ENCODE measurements around the gene CEP19.

The CEP19 gene

GRCh38 chr3:196666001-196666867 lies 45.8 kb downstream of the CEP19 start:
- in situ Hi-C loops (cut with MboI; ENCODE audit: low sequenced_read_pairs): no loop called here
- peaks cover 8% of the 10 kb centered on the region for H3K4me1 ChIP-seq
- H3K36me3 ChIP-seq (replicated peaks): no peaks in the 10 kb centered on the region
- DNase-seq (ENCODE audit: low spot score in 2 of 2): peak; percentile 13 to 57
- H3K9me3 ChIP-seq: no peaks in the 10 kb centered on the region
- H3K27me3 ChIP-seq (ENCODE audit: low read depth): no peaks in the 10 kb centered on the region
- H3K4me3 ChIP-seq: no peak overlapping the region

DNA sequence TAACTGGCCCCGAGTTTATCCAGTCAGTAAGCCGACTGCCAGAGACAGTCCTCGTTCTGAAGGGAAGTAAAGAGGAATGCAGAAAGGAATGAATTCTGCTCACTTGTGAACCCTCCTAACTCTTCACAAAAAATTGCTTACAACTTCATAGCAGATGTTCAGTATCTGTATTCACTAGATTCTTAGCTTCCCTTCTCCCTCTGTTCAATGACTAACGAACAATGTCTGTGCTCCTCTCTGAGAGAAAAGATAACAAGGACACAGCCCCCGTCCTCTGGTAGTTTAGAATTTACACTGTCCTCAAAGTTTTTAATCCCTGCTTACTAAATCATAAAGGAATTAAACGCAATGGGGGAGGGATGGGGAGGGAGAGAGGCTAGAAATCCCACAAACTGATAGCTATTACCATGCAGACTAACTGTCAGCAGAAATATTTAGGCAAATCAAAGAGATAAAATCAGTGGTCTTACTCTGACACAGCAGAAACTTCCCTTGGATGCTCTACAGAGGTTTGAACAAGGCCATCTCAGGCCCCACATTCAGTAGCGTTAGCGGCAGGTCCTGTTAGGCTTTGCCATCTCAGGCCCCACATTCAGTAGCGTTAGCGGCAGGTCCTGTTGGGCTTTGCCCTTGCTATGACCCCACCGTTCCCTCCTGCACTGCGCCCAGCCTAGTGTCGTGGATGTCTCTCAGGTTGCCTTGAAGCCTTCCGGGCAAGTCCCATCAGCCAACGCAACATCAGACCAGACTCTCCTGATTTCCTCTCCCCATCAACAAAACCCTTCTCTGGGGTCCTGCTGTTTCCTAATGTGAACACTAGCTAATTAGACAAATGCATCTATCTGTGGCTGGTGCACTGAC lies 49.1 kb downstream of the CEP19 start:
- Histone ChIP-seq H3K9me3 (no peaks in the 10 kb centered on the region), H3K36me3 (replicated peaks) (no peaks in the 10 kb centered on the region), H3K4me1 (peaks cover 8% of the 10 kb centered on the region), H3K27me3 (ENCODE audit: low read depth) (no peaks in the 10 kb centered on the region), H3K4me3 (no peak overlapping the region)
- DNase-seq (ENCODE audit: low spot score in 2 of 2): no peak
- in situ Hi-C loops (cut with MboI; ENCODE audit: low sequenced_read_pairs): no loop called here

DNA sequence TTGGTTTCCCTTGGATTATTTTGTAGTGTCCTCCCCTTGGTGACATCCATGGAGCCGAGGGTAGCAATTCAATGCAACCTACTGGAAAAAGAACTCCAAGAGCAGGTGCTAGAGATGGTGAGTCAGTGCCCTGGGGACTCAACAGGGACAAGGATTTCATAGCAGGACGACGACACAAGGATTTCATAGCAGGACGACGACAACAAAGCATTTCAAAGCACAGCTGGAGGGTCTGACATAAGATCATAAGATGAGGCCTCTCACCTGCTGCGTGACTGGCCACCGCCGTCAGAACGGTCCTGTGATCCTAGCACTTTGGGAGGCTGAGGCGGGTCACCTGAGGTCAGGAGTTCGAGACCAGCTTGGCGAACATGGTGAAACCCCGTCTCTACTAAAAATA lies 50.0 kb downstream of the CEP19 start:
- in situ Hi-C loops (cut with MboI; ENCODE audit: low sequenced_read_pairs): no loop called here
- Histone ChIP-seq H3K36me3 (replicated peaks) (no peaks in the 10 kb centered on the region), H3K9me3 (no peaks in the 10 kb centered on the region), H3K4me3 (no peak overlapping the region), H3K4me1 (peaks cover 8% of the 10 kb centered on the region), H3K27me3 (ENCODE audit: low read depth) (no peaks in the 10 kb centered on the region)
- no peak for DNase-seq (ENCODE audit: low spot score in 2 of 2)

GRCh38 chr3:196661400-196661799 lies 50.6 kb downstream of the CEP19 start:
- no peaks in the 10 kb centered on the region for H3K27me3 ChIP-seq (ENCODE audit: low read depth)
- H3K4me1 ChIP-seq: peaks cover 7% of the 10 kb centered on the region
- no peak for DNase-seq (ENCODE audit: low spot score in 2 of 2)
- H3K4me3 ChIP-seq: no peak overlapping the region
- no peaks in the 10 kb centered on the region for H3K9me3 ChIP-seq
- no peaks in the 10 kb centered on the region for H3K36me3 ChIP-seq (replicated peaks)
- in situ Hi-C loops (cut with MboI; ENCODE audit: low sequenced_read_pairs): no loop called here

GRCh38 chr3:196660381-196661166 lies 51.5 kb downstream of the CEP19 start:
- H3K4me3 ChIP-seq: no peak overlapping the region
- H3K27me3 ChIP-seq (ENCODE audit: low read depth): no peaks in the 10 kb centered on the region
- no peaks in the 10 kb centered on the region for H3K36me3 ChIP-seq (replicated peaks)
- no peaks in the 10 kb centered on the region for H3K4me1 ChIP-seq
- DNase-seq (ENCODE audit: low spot score in 2 of 2): no peak
- no peaks in the 10 kb centered on the region for H3K9me3 ChIP-seq
- in situ Hi-C loops (cut with MboI; ENCODE audit: low sequenced_read_pairs): no loop called here

- Histone ChIP-seq H3K4me3 (no peak overlapping the region), H3K9me3 (no peaks in the 10 kb centered on the region), H3K36me3 (replicated peaks) (no peaks in the 10 kb centered on the region), H3K27me3 (ENCODE audit: low read depth) (no peaks in the 10 kb centered on the region), H3K4me1 (no peaks in the 10 kb centered on the region)
- DNase-seq (ENCODE audit: low spot score in 2 of 2): no peak
- in situ Hi-C loops (cut with MboI; ENCODE audit: low sequenced_read_pairs): no loop called here
These were observed 52.1 kb downstream of the CEP19 start for GRCh38 chr3:196659901-196660351.

All from HAP-1 (cell line).